Activated CD8-positive, alpha-beta T cell treated with anti-CD3 and anti-CD28 coated beads for 36 hours (primary cell): Measurements from ENCODE around the gene DIAPH2. TPM values are rescaled to one million over a fixed set of nuclear protein-coding genes. Genes with fewer than 3 reads are reported as not detected.

Experiments
- ATAC-seq: fragments of 200-7000 bp; cut with Tn5 transposase; one replicate; pipeline ENCODE4 v1.10.0; 2021; ENCODE audit warnings: mild to moderate bottlenecking, moderate library complexity
- CTCF ChIA-PET: fragments of 350-600 bp; sonication (Branson Sonifier 250); formaldehyde crosslinking; loops from one replicate; lab custom pipeline; 2021; ENCODE audit warnings: antibody characterized with exemption; lab: Charles Lee
- POLR2A ChIA-PET: fragments of 350-600 bp; sonication (Branson Sonifier 250); formaldehyde crosslinking; loops from one replicate; lab custom pipeline; 2021; ENCODE audit warnings: antibody characterized with exemption; lab: Charles Lee
- DNase-seq: peaks from one replicate; pipeline ENCODE4 v3.0.0-alpha.2; 2020
- H3K27ac Mint-ChIP-seq: one replicate; pipeline ENCODE4 v1.8.0; 2021; ENCODE audit warnings: mild to moderate bottlenecking, mixed read lengths
- H3K27me3 Mint-ChIP-seq: one replicate; pipeline ENCODE4 v1.8.0; 2021; ENCODE audit warnings: mixed read lengths
- H3K36me3 Mint-ChIP-seq: one replicate; pipeline ENCODE4 v1.8.0; 2021; ENCODE audit warnings: low read depth, mixed read lengths
- H3K4me1 Mint-ChIP-seq: one replicate; pipeline ENCODE4 v1.8.0; 2021; ENCODE audit warnings: low read depth, mixed read lengths
- H3K4me3 Mint-ChIP-seq: one replicate; pipeline ENCODE4 v1.8.0; 2021; ENCODE audit warnings: mild to moderate bottlenecking, moderate library complexity, mixed read lengths
- H3K9me3 Mint-ChIP-seq: one replicate; pipeline ENCODE4 v1.8.0; 2021; ENCODE audit warnings: mixed read lengths
- intact Hi-C: fragments of 100-400 bp; cut with micrococcal nuclease; formaldehyde crosslinking; loops from one replicate; pipeline ENCODE4 v1.10.0; 2022
- total RNA-seq, 2 experiments: library from RNA; stranded (reverse); gene quantifications; one replicate each; pipeline ENCODE4 v1.2.3, GENCODE V29; 2021
- TF ChIP-seq, protein P1 (sequence below): fragments of 200-600 bp; IDR thresholded peaks from one replicate; pipeline ENCODE4 v1.8.0; 2022; ENCODE audit warnings: antibody characterized with exemption, mild to moderate bottlenecking

The DIAPH2 gene
- total RNA-seq, 2 experiments from 2014 or later = 8.1 to 8.5 TPM

DNA sequence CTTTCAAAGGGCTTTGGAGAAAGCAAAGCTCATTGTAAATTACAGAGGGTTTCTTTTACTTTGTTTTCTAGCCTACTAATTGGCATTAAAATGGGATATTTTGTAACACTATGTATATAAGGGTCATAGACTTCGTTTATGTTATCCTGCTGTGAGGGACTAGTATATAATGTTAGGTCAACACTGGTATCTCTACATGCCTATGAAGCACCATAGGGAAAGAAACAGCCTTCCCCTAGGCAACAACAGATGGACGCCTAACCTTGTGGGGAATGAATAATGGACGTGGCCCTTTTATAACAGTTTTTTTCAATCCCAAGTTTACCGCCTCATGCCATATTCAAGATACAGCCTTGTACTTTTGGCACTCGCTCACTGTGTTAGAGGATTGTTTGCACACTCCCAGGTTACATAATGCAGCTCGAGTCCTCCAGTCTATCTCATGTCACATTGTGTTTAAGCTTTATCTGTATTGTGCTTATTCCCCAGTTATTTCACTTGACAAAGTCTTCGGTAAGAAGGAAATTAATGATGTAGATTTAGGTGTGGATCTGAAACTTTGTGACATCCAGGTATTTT lies 910.1 kb downstream of the DIAPH2 start:
- H3K36me3 Mint-ChIP-seq = no peaks in the 10 kb centered on the region
- ATAC-seq (no peak), DNase-seq (no peak)
- POLR2A ChIA-PET = no interaction called here
- no peak overlapping the region for H3K4me3 Mint-ChIP-seq
- intact Hi-C loops = no loop called here
- no peak overlapping the region for H3K27ac Mint-ChIP-seq
- TF ChIP-seq, protein P1, sequence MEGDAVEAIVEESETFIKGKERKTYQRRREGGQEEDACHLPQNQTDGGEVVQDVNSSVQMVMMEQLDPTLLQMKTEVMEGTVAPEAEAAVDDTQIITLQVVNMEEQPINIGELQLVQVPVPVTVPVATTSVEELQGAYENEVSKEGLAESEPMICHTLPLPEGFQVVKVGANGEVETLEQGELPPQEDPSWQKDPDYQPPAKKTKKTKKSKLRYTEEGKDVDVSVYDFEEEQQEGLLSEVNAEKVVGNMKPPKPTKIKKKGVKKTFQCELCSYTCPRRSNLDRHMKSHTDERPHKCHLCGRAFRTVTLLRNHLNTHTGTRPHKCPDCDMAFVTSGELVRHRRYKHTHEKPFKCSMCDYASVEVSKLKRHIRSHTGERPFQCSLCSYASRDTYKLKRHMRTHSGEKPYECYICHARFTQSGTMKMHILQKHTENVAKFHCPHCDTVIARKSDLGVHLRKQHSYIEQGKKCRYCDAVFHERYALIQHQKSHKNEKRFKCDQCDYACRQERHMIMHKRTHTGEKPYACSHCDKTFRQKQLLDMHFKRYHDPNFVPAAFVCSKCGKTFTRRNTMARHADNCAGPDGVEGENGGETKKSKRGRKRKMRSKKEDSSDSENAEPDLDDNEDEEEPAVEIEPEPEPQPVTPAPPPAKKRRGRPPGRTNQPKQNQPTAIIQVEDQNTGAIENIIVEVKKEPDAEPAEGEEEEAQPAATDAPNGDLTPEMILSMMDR = no peak
- H3K4me1 Mint-ChIP-seq = peaks cover 10% of the 10 kb centered on the region
- H3K27me3 Mint-ChIP-seq = no peaks in the 10 kb centered on the region
- no peaks in the 10 kb centered on the region for H3K9me3 Mint-ChIP-seq
- CTCF ChIA-PET = interaction anchor here (0.7 kb wide), 1 partner anchor 19 kb away, joined by 3 read pairs; no protein-coding TSS in a partner anchor

DNA sequence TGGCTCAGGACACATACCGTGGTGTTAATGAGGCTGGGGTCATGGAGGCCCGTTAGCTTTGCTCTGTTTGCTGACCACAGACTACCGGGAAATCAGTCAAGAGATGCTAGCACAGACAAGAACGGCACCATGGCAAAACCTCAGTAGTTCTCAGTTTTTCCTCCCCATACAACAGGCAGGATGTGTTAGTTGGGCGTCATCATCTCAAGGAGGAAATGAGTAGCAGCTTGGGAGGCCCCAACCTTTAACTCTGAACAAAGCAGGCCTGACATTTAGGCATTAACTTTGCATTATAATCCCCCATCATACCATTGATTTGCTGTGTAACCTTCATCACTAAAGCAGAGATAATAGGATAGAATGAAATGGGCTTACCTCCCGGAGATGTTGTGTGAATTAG lies 913.3 kb downstream of the DIAPH2 start:
- Mint-ChIP-seq H3K4me3 (no peak overlapping the region), H3K36me3 (no peaks in the 10 kb centered on the region), H3K27me3 (no peaks in the 10 kb centered on the region), H3K9me3 (no peaks in the 10 kb centered on the region), H3K27ac (peak overlapping the region; percentile 88), H3K4me1 (peaks cover 10% of the 10 kb centered on the region)
- ChIA-PET POLR2A (no interaction called here), CTCF (no interaction called here)
- peak; percentile 56 for DNase-seq
- peak; percentile 97 for ATAC-seq
- intact Hi-C loops = no loop called here
- TF ChIP-seq, protein P1 = no peak

DNA sequence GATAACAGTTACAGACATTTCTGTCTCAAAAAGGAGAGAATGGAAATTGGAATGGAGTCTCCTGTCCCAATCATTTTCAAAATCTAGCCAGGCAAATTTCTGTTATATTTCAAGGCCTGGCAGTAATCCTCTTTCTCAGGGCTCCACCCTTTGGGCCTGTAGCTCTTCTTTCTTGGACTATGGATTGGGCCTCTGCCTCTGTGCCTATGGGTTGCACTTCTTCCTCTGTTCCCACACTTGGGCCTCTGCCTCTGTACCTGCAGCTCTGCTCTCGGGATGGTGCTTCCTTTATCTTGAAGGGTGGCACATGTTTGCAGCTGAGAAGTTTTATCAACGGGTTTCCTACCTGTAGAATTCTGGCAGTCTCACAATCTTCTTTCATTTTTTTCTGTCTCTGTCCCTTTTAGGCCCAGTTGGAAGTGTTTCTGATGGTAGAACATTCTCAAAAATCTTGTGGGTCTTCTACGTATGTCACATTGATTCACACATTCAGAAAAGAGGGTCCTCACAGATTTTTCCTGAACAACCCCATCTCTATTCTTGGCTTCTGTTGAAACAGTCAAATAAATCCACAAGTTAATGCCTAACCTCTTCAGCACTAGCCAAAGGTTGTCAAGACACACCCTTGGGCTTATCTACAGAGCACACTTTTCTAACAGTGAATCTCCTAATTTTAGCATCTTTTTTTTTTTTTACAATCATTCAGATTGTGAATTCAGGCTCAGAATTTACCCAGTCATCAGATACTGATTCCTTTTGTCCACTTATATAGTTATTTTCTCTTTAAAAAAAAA lies 918.0 kb downstream of the DIAPH2 start:
- TF ChIP-seq, protein P1 = no peak
- POLR2A ChIA-PET = no interaction called here

DNA sequence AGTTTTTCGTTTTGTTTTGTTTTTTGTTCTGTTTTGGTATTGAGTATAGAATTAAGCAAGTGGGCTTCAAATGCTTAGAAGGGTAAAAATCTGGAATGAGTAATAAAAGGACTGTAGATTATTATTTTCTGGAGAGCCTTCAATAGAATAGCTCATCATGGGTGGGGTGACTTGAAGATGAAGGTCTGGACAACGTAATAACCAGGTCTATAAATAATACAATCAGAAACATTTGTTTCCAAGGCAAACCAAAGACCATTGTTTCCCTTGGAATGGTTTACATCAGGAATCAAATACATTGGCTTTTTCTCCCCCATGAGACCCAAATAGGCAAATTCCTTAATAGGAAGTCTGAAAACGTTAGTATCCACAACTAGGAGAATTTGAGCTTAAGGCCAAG lies 920.6 kb downstream of the DIAPH2 start:
- POLR2A ChIA-PET = no interaction called here
- Mint-ChIP-seq H3K27ac (no peak overlapping the region), H3K36me3 (no peaks in the 10 kb centered on the region), H3K4me3 (no peak overlapping the region), H3K27me3 (no peaks in the 10 kb centered on the region), H3K9me3 (no peaks in the 10 kb centered on the region), H3K4me1 (no peaks in the 10 kb centered on the region)
- CTCF ChIA-PET = no interaction called here
- DNase-seq = no peak
- TF ChIP-seq, protein P1 = no peak
- ATAC-seq = no peak
- intact Hi-C loops = no loop called here

More for the DNA sequence above, 918.0 kb downstream of the DIAPH2 start:
- Mint-ChIP-seq H3K36me3 (no peaks in the 10 kb centered on the region), H3K27ac (no peak overlapping the region), H3K9me3 (no peaks in the 10 kb centered on the region), H3K4me3 (no peak overlapping the region), H3K4me1 (peaks cover 7% of the 10 kb centered on the region), H3K27me3 (no peaks in the 10 kb centered on the region)
- no peak for ATAC-seq
- DNase-seq = no peak
- intact Hi-C loops = no loop called here
- CTCF ChIA-PET = no interaction called here

DNA sequence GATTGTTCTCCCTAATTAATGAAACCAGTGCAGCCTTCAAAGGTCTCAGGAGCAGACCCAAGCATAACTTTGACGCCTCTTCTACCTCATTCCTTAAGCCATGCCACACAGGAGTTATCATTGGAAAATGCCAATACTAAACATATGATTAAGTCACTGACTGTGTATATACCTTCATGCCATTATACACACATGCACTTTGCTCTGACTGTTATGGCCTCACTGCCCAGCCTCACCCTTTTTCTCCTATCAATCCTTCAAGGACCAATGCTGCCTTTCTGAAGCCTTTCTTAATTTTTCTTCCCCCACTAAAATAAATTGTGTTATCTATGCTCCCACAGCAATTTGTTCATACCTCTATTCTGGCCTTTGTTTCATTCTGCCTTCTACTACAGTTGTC lies 924.7 kb downstream of the DIAPH2 start:
- ATAC-seq (no peak), DNase-seq (no peak)
- no peaks in the 10 kb centered on the region for H3K4me1 Mint-ChIP-seq
- H3K4me3 Mint-ChIP-seq = no peak overlapping the region
- no peaks in the 10 kb centered on the region for H3K36me3 Mint-ChIP-seq
- intact Hi-C loops = no loop called here
- ChIA-PET CTCF (no interaction called here), POLR2A (no interaction called here)
- TF ChIP-seq, protein P1 = no peak
- no peaks in the 10 kb centered on the region for H3K9me3 Mint-ChIP-seq
- no peak overlapping the region for H3K27ac Mint-ChIP-seq
- no peaks in the 10 kb centered on the region for H3K27me3 Mint-ChIP-seq
